HL-60 (cell line): ENCODE results near the gene CTNNA1.

Source experiments
- CTCF ChIP-seq: IDR thresholded peaks from one replicate; pipeline ENCODE4 v1.5.1; 2011; ENCODE audit warnings: low read length, control low read depth, inconsistent platforms; ENCODE audit not compliant: insufficient read depth
- POLR2AphosphoS5 ChIP-seq: IDR thresholded peaks from 2 replicates; pipeline ENCODE4 v1.6.1; 2012; ENCODE audit warnings: low read depth

- TF ChIP-seq POLR2AphosphoS5: no peak
- TF ChIP-seq CTCF: no peak
Measured at GRCh38 chr5:138833726-138834480, 80.7 kb downstream of the CTNNA1 start.
